K562 (cell line): Measurements from ENCODE around the gene ARHGEF4.

Experiments
- ATF2 ChIP-seq: sonication (generic); formaldehyde crosslinking; IDR thresholded peaks from 2 replicates; pipeline ENCODE4 v1.8.1; 2022; ENCODE audit warnings: missing genetic modification reagents
- BRD4 ChIP-seq: fragments of 200-600 bp; sonication (generic); IDR thresholded peaks from 2 replicates; pipeline ENCODE4 v1.6.1; 2017; ENCODE audit warnings: inconsistent platforms
- CBX8 ChIP-seq: fragments of 200-600 bp; sonication (generic); IDR thresholded peaks from 2 replicates; pipeline ENCODE4 v1.6.1; 2012; ENCODE audit warnings: borderline replicate concordance, mixed run types, low read depth, mild to moderate bottlenecking, moderate library complexity, mixed read lengths, low read length, control low read depth, inconsistent platforms; ENCODE audit not compliant: poor library complexity, severe bottlenecking; ENCODE audit errors: extremely low read depth
- CTCF ChIP-seq, 3 experiments: IDR thresholded peaks in 2 of 3; conservative IDR thresholded peaks in 1 of 3; 2 replicates each; pipeline ENCODE4 v1.5.1; 2011 to 2012; ENCODE audit warnings: low read length in 3 of 3, mild to moderate bottlenecking in 3 of 3, control low read depth in 2 of 3, improper control_type of control experiment in 1 of 3, inconsistent platforms in 1 of 3, low read depth in 1 of 3, mixed read lengths in 1 of 3, moderate library complexity in 1 of 3; ENCODE audit not compliant: insufficient read depth in 2 of 3
- E4F1 ChIP-seq: fragments of 250-450 bp; sonication (Bioruptor Pico); IDR thresholded peaks from 2 replicates; pipeline ENCODE4 v1.5.0; 2021; ENCODE audit warnings: mild to moderate bottlenecking, borderline replicate concordance
- EZH2 ChIP-seq: IDR thresholded peaks from 2 replicates; pipeline ENCODE4 v1.6.1; 2012; ENCODE audit warnings: low read depth, mild to moderate bottlenecking, inconsistent platforms, low read length, borderline replicate concordance
- FOXK2 ChIP-seq, 2 experiments: fragments of 450-650 bp; IDR thresholded peaks in 1 of 2; conservative IDR thresholded peaks in 1 of 2; 2 replicates each; pipeline ENCODE4 v1.6.1; 2016; ENCODE audit warnings: low read depth in 2 of 2, mild to moderate bottlenecking in 1 of 2
- MAX ChIP-seq: sonication (generic); formaldehyde crosslinking; IDR thresholded peaks from 2 replicates; pipeline ENCODE4 v1.9.0; 2022; ENCODE audit warnings: mild to moderate bottlenecking, missing genetic modification reagents
- POLR2AphosphoS5 ChIP-seq: IDR thresholded peaks from 2 replicates; pipeline ENCODE4 v1.6.1; 2011; ENCODE audit warnings: mild to moderate bottlenecking, low read depth, low read length, moderate library complexity; ENCODE audit not compliant: control insufficient read depth, insufficient read depth
- RCOR1 ChIP-seq, 2 experiments: IDR thresholded peaks; 2 replicates each; pipeline ENCODE4 v1.6.1; 2012; ENCODE audit warnings: low read depth in 2 of 2, low read length in 2 of 2, borderline replicate concordance in 1 of 2, improper control_type of control experiment in 1 of 2
- SOX6 ChIP-seq: fragments of 450-650 bp; IDR thresholded peaks from 2 replicates; pipeline ENCODE4 v1.6.1; 2014; ENCODE audit warnings: mild to moderate bottlenecking
- THRA ChIP-seq: fragments of 450-650 bp; IDR thresholded peaks from 2 replicates; pipeline ENCODE4 v1.6.1; 2017; ENCODE audit warnings: mild to moderate bottlenecking, moderate library complexity
- ZNF146 ChIP-seq: IDR thresholded peaks from one replicate; pipeline ENCODE4 v1.6.1; 2018; ENCODE audit warnings: missing compliant biosample characterization; ENCODE audit not compliant: unreplicated experiment

- TF ChIP-seq POLR2AphosphoS5 (no peak), EZH2 (no peak), CBX8 (no peak), FOXK2 (conservative IDR thresholded peaks at IDR 0.05 in 1 of 2, IDR thresholded peaks at IDR 0.05 in 1 of 2; ENCODE audit: low read depth in 2 of 2) (no peak), RCOR1 (IDR thresholded peaks at IDR 0.05; ENCODE audit: borderline replicate concordance in 1 of 2, low read depth in 2 of 2, low read length in 2 of 2) (no peak), ZNF146 (CRISPR knock-in tag) (no peak), E4F1 (CRISPR knock-in tag) (no peak), MAX (no peak), SOX6 (no peak), CTCF (IDR thresholded peaks at IDR 0.05 in 2 of 3, conservative IDR thresholded peaks at IDR 0.05 in 1 of 3; ENCODE audit: insufficient read depth in 2 of 3, low read depth in 1 of 3, low read length in 3 of 3) (no peak), BRD4 (no peak), ATF2 (CRISPR knock-in tag) (no peak), THRA (no peak)
Measured at GRCh38 chr2:130966775-130967490, 130.2 kb downstream of the ARHGEF4 start.
